Measurements from ENCODE around the gene GSE1. TPM values are rescaled to one million over a fixed set of nuclear protein-coding genes. Genes with fewer than 3 reads are reported as not detected.

The GSE1 gene
- total RNA-seq, 4 donors from 2014 or later, result 23.4 to 65.5 (median 52.5) TPM

DNA sequence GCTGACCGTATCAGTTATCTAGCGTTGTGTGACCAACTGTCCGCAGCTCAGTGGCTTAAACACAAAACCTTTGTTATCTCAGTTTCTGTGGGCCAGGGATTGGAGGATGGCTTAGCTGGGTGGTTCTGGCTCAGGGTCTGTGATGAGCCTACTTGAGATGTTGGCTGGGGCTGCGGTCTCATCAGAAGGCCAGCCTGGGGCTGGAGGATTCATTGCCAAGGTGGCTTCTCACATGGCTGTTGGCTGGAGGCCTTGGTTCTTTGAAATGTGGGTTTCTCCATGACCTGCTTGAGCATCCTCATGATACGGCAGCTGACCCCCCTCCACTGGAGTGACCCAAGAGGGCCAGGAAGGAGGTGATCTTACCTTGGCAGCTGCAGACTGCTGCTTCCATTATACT is 16.7 kb downstream of the GSE1 start:
- no peak overlapping the region for H3K4me3 ChIP-seq
- no peak for ATAC-seq
- no peaks in the 10 kb centered on the region for H3K27me3 ChIP-seq
- peaks cover 0 to 51% (median 17%) of the 10 kb centered on the region in 3 donors for H3K4me1 ChIP-seq
- 87% methylated on average over 3 of the region's 5 CpGs; no CpG with 5 or more reads in 1 of the 2 donors for WGBS, 2 donors (ENCODE audit: low coverage in 1 of 2)
- peaks cover 0 to 13% of the 10 kb centered on the region in 2 donors for H3K36me3 ChIP-seq
- H3K27ac ChIP-seq, result no peak overlapping the region
- peaks cover 0 to 6% (median 0%) of the 10 kb centered on the region in 3 donors for H3K9me3 ChIP-seq
- TF ChIP-seq EP300 (IDR thresholded peaks at IDR 0.05), result no peak
- TF ChIP-seq, protein P1, sequence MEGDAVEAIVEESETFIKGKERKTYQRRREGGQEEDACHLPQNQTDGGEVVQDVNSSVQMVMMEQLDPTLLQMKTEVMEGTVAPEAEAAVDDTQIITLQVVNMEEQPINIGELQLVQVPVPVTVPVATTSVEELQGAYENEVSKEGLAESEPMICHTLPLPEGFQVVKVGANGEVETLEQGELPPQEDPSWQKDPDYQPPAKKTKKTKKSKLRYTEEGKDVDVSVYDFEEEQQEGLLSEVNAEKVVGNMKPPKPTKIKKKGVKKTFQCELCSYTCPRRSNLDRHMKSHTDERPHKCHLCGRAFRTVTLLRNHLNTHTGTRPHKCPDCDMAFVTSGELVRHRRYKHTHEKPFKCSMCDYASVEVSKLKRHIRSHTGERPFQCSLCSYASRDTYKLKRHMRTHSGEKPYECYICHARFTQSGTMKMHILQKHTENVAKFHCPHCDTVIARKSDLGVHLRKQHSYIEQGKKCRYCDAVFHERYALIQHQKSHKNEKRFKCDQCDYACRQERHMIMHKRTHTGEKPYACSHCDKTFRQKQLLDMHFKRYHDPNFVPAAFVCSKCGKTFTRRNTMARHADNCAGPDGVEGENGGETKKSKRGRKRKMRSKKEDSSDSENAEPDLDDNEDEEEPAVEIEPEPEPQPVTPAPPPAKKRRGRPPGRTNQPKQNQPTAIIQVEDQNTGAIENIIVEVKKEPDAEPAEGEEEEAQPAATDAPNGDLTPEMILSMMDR (IDR thresholded peaks at IDR 0.05), result no peak
- no peak for TF ChIP-seq POLR2AphosphoS5 (IDR thresholded peaks at IDR 0.05)
- TF ChIP-seq POLR2A (IDR thresholded peaks at IDR 0.05), result no peak

DNA sequence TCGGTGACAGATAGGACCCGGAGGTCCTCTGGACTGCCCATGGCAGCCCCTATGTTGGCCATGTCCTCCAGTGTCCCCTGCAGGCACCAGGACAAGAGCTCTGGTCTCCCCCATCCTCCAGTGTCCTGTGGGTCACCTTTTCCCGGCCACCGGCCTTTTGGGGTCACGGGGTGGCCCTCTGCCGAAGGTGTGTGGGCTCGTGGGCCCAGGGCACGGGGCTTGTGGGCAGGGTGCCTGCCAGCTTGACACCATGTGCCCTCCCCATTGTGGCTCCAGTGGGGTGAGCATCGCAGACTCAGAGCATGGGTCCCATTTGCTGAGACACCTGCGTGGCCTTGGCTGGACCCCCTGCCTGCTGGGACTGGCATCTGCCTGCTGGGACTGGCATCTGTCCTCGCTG is 18.1 kb downstream of the GSE1 start:
- Histone ChIP-seq H3K4me1 (peaks cover 0 to 40% (median 17%) of the 10 kb centered on the region in 3 donors), H3K27me3 (no peaks in the 10 kb centered on the region), H3K4me3 (no peak overlapping the region), H3K9me3 (peaks cover 0 to 6% (median 0%) of the 10 kb centered on the region in 3 donors), H3K36me3 (peaks cover 0 to 24% of the 10 kb centered on the region in 2 donors), H3K27ac (no peak overlapping the region)
- ATAC-seq, result no peak
- TF ChIP-seq EP300 (IDR thresholded peaks at IDR 0.05), result no peak
- TF ChIP-seq, protein P1 (IDR thresholded peaks at IDR 0.05), result no peak
- no peak for TF ChIP-seq POLR2A (IDR thresholded peaks at IDR 0.05)
- no peak for TF ChIP-seq POLR2AphosphoS5 (IDR thresholded peaks at IDR 0.05)
- 100% methylated on average over 1 to 2 of the region's 11 CpGs for WGBS, 2 donors (ENCODE audit: low coverage in 1 of 2)

DNA sequence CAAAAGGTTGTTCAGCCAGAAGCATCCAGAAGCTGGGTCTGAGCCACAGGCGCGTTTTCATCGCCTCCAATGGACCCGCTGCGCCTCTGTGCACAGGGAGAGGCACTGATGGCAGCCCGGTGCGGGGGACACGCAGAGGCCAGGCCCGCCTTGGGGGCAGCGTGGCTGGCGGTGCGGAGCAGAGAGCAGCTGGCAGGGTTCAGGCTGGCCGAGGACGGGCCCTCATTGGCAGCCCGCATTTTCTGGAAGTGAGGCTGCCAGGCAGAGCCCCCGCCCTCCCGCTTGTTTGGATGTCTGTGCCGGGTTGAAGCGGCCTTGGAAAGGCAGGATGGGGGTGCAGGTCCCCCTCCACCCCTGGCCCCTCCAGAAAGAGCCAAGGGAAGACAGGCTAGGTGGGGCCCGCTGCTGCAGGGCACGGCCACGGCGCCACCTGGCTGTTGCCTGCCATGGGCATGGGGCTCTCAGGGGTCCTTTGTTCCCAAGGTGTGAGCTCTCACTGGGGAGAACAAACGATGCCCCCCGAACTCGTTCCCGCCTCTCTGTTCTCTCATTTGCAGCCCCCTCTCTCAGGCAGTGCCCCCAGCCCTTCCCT is 18.8 kb downstream of the GSE1 start:
- ATAC-seq, result no peak
- 96% methylated on average over 5 of the region's 27 CpGs; no CpG with 5 or more reads in 1 of the 2 donors for WGBS, 2 donors (ENCODE audit: low coverage in 1 of 2)
- Histone ChIP-seq H3K4me3 (no peak overlapping the region), H3K27ac (no peak overlapping the region), H3K4me1 (peaks cover 0 to 34% (median 17%) of the 10 kb centered on the region in 3 donors), H3K9me3 (peaks cover 0 to 6% (median 0%) of the 10 kb centered on the region in 3 donors), H3K27me3 (no peaks in the 10 kb centered on the region), H3K36me3 (peaks cover 0 to 31% of the 10 kb centered on the region in 2 donors)
- TF ChIP-seq POLR2A (IDR thresholded peaks at IDR 0.05) (no peak), EP300 (IDR thresholded peaks at IDR 0.05) (no peak), POLR2AphosphoS5 (IDR thresholded peaks at IDR 0.05) (no peak)
- TF ChIP-seq, protein P1 (IDR thresholded peaks at IDR 0.05), result no peak

DNA sequence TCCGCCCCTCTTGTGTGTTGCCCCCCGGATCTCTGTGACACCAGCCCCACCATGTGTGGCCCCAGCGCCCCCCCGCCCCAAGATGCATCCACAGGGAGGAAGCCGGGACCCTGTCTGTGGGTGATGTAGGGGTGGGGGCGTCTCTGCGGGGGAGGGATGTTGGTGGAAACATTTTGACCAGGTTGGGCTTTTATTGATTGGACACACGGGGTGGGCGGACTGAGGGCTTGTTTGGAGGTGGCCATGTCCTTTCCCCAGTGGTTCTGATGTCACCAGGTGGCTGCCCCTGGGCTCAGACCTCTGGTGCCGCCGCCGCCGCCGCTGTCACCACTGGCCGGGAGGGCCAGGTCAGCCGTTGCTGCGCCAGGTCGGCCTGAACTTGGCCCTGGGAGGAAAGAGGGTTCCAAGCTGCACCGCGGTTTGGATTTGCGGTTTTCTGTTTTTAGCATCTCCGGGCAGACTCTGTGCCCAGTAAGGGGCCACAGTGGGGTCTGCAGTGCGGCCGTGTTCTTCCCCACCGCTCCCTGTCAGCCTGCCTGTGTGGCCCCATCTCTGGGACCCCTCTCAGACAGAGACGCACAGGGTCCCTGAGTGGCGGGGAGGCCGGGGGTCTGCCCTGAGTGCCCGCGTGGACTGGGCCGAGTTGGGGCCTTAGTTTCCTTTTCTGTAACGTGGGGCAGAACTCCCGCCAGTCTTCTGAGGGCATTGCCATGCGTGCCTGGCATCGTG is 19.8 kb downstream of the GSE1 start:
- H3K36me3 ChIP-seq, result peaks cover 0 to 32% of the 10 kb centered on the region in 2 donors
- TF ChIP-seq POLR2A (IDR thresholded peaks at IDR 0.05) (no peak), POLR2AphosphoS5 (IDR thresholded peaks at IDR 0.05) (no peak)
- TF ChIP-seq, protein P1 (IDR thresholded peaks at IDR 0.05), result no peak
- H3K27ac ChIP-seq, result no peak overlapping the region
- peaks cover 0 to 6% (median 0%) of the 10 kb centered on the region in 3 donors for H3K9me3 ChIP-seq
- H3K4me1 ChIP-seq, result peaks cover 0 to 24% (median 8%) of the 10 kb centered on the region in 3 donors
- 80 to 90% methylated on average over 1 to 4 of the region's 35 CpGs for WGBS, 2 donors (ENCODE audit: low coverage in 1 of 2)
- no peak for ATAC-seq
- no peaks in the 10 kb centered on the region for H3K27me3 ChIP-seq
- no peak overlapping the region for H3K4me3 ChIP-seq

DNA sequence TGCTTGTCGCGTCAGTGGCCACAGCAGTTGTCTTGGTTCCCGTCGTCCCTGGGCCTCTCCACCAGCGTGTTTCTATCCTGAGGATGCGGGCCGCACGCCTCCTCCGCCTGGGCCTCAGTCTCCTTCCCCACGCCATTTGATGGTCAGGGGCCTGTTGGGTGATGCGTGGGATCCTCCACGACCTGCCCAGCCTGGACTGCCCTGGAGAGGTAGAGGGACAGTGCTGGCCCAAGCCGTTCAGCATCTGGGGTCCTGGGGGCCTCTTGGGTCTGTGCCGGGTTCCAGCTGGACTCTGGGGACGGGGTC is 20.3 kb downstream of the GSE1 start:
- Histone ChIP-seq H3K4me3 (no peak overlapping the region), H3K4me1 (peaks cover 0 to 19% (median 3%) of the 10 kb centered on the region in 3 donors), H3K36me3 (peaks cover 0 to 32% of the 10 kb centered on the region in 2 donors), H3K27me3 (no peaks in the 10 kb centered on the region), H3K9me3 (peaks cover 0 to 6% (median 0%) of the 10 kb centered on the region in 3 donors), H3K27ac (no peak overlapping the region)
- ATAC-seq, result no peak
- no CpG with 5 or more reads among the region's 15 CpGs for WGBS, 2 donors (ENCODE audit: low coverage in 1 of 2)
- TF ChIP-seq POLR2A (IDR thresholded peaks at IDR 0.05), result no peak
- no peak for TF ChIP-seq EP300 (IDR thresholded peaks at IDR 0.05)
- TF ChIP-seq, protein P1 (IDR thresholded peaks at IDR 0.05), result no peak
- TF ChIP-seq POLR2AphosphoS5 (IDR thresholded peaks at IDR 0.05), result no peak
